ENCODE results near the gene CDK19. TPM values are rescaled to one million over a fixed set of nuclear protein-coding genes. Genes with fewer than 3 reads are reported as not detected.
"Not testable (repeated sequence)": the region's sequence is repeated elsewhere in the genome, so short reads cannot be mapped to it uniquely, and the experiment has no call there.

Gene CDK19
- total RNA-seq, 1 donor from 2014 or later: 62.4 TPM

DNA sequence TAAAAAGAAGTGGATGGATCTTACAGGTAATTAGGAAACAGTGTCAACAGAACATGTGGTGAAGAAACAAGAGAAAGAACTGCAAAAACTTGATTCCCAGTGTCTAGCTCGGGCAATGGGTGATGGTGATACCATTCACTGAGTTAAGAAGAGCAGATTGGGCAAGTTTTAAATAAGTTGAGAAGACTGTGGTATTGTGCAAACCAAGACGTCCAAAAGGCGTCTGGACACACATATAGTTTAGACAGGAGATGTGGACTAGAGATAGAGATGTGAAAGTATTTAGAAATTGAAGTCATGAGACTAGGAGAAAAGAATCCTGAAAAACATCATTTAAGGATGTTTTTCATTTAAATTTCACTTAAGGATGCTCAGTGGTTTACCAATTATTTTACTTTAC lies 53.9 kb downstream of the CDK19 start:
- FAIRE-seq (no peak), DNase-seq (ENCODE audit: low spot score in 2 of 2) (no peak)

DNA sequence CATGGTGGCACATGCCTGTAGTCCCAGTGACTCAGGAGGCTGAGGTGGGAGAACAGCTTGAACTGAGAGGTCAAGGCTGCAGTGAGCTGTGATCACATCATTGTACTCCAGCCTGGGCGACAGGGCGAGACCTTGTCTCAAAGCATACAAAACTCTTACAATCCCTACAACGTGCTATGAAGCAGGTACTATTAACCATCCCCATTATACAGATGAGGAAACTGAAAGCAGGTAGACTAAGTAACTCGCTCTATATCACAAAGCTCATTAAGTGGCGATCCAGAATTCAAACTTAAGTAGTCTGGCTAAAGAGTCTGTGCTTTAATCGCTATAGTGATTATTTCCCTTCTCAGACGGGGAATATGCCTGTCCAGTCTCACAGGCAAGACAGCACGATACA lies 54.7 kb downstream of the CDK19 start:
- FAIRE-seq (no peak), DNase-seq (ENCODE audit: low spot score in 2 of 2) (no peak)

DNA sequence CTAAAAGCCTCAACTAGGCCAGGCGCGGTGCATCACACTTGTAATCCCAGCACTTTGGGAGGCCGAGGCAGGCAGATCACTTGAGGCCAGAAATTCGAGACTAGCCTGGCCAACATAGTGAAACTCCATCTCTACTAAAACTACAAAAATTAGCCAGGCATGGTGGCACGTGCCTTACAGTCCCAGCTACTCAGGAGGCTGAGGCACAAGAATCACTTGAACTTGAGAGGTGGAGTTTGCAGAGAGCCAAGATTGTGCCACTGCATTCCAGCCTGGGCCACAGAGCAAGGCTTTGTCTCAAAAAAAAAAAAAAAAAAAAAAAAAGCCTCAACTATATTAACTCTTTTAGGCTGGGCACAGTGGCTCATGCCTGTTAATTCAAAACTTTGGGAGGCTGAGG lies 55.2 kb downstream of the CDK19 start:
- FAIRE-seq: not testable (repeated sequence)

DNA sequence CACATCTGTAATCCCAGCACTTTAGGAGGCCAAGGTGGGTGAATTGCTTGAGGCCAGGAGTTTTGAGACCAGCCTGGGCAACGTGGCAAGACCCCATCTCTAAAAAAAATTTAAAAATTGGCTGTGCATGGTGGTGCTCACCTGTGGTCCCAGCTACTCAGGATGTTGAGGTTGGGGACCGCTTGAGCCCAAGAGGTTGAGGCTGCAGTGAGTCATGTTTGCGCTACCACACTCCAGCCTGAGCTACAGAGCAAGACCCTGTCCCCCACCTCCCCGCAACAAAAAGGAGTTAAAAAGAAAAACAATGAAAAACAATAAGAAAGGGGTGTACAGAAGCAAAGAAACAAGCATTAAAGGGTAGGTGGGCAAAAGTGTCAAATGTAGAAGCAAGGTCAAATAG lies 57.3 kb downstream of the CDK19 start:
- FAIRE-seq: no peak
- no peak for DNase-seq (ENCODE audit: low spot score in 2 of 2)

More for the DNA sequence above, 55.2 kb downstream of the CDK19 start:
- not testable (repeated sequence) for DNase-seq (ENCODE audit: low spot score in 2 of 2)

DNA sequence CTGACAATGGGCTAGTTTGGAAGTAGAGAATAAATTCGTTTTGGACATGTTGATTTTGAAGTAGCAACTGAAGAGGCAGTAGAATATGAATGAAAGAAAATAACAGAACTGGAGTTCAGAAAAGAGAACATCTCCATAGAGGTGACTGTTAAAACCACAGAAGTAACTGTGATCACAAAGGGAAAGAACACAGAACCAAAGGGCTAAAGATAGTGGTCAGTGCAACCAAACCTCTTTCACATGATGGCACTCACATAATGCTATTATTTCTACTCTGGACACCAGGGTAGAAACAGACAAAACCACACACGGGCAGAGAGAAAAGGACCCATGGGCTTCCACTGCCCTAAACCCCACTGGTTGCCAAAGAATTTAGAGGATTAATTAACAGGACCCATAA lies 58.5 kb downstream of the CDK19 start:
- DNase-seq (ENCODE audit: low spot score in 2 of 2) (no peak), FAIRE-seq (no peak)

DNA sequence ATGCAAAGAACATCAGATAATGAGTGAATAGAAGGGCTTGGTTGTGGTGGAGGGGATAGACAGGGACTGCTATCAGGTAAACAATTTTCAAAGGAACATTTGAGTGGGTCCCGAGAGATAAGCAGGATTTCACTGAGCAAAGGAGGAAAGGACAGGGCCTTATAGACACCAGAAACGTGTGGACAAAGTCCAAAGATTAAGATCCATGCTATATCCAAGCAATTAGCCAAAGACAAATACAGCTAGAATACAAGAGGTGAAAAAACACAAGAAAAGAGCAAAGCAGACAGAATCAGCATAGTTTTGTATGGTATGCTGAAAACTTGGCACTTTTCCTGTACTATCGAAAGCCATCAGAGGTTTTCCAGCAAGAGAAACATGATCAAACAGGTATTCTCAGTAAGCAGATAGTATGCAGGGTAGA lies 59.8 kb downstream of the CDK19 start:
- FAIRE-seq: no peak
- no peak for DNase-seq (ENCODE audit: low spot score in 2 of 2)

DNA sequence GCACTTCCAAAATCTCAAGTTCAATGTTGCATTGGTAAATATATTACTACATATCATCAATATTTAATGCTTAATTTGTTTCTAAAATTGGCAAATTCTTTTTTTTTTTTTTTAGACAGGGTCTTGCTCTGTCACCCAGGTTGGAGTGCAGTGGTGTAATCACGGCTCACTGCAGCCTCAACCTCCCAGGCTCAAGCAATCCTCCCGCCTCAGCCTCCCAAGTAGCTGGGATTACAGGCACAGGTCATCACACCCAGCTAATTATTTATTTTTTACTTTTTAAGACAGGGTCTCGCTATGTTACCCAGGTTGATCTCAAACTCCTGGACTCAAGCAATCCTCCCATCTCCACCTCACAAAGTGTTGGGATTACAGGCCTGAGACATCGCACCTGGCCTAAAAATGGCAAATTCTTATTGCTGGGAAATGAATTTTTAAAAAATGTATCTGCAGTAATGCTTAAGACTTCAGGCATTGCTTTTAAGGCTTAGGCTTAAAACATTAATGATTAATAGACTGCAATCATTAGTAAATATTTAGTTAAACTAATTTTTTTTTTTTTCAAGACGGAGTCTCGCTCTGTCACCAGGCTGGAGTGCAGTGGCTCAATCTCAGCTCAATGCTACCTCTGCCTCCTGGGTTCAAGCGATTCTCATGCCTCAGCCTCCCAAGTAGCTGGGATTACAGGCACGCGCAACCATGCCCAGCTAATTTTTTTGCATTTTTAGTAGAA lies 61.2 kb downstream of the CDK19 start:
- FAIRE-seq; DNase-seq (ENCODE audit: low spot score in 2 of 2): not testable (repeated sequence)

DNA sequence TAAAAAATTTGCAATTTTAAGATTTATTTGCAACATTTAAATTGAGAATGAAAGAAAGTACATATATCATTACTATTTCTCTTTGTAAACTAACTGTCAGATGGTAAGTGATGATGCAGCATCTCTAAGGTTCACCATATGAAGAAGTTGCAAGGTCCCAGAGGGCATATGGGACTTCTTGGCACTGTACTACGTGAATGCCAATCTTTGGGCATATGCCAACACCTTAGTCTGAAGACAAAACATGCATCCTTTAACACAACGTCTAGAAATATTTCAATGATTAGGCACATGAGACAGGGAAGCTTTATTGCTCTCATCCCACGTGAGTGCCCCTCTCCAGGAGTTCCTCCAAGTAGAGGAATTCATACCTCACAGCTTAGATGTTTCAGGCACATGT lies 66.8 kb downstream of the CDK19 start:
- FAIRE-seq (no peak), DNase-seq (ENCODE audit: low spot score in 2 of 2) (no peak)

DNA sequence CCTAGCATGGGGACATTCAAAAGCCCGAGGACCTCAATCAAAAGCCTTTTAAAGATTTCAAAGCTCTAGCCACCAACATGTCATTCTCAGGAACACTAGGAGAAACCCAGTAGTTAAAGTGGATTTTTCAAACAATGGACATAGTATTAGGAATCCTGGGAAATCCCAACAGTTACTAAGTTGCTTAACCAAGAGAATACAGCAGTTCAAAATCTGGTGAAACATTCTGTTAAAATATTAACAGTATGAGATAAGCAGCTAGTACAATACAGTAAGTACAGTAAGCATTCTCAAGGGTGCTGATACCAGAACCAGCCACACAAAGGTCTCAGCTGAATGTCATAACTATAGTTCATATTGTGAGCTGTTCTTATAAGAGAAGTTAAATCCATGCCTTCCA lies 68.6 kb downstream of the CDK19 start:
- DNase-seq (ENCODE audit: low spot score in 2 of 2) (no peak), FAIRE-seq (no peak)

DNA sequence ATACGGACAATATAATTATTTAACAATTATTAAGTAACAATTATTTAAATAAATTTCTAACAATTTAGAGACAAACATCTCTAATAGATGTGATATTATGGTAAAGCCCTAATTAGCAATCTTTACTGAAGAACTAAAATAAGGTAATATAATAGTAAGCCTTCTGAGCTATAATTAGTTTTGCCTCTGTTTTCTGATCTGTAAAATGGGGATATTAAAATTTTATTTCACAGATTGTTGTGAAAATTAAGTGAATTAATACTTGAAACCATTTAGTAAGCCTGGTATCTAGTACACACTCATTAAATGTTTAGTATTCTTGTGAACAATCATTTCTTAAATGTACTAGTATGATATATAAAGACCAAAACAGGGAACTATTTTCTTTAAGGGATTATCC lies 70.3 kb downstream of the CDK19 start:
- FAIRE-seq (no peak), DNase-seq (ENCODE audit: low spot score in 2 of 2) (no peak)

DNA sequence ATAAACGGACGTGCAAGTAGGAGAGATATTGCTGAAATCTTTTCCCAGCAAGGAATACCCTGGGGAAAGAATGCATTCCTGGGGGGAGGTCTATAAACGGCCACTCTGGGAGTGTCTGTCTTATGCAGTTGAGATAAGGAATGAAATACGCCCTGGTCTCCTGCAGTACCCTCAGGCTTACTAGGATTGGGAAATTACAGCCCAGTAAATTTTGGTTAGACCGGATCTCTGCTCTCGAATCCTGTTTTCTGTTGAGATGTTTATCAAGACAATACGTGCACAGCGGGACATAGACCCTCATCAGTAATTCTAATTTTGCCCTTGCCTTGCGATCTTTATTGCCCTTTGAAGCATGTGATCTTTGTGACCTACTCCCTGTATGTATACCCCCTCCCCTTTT lies 72.7 kb downstream of the CDK19 start:
- DNase-seq (ENCODE audit: low spot score in 2 of 2); FAIRE-seq: not testable (repeated sequence)

DNA sequence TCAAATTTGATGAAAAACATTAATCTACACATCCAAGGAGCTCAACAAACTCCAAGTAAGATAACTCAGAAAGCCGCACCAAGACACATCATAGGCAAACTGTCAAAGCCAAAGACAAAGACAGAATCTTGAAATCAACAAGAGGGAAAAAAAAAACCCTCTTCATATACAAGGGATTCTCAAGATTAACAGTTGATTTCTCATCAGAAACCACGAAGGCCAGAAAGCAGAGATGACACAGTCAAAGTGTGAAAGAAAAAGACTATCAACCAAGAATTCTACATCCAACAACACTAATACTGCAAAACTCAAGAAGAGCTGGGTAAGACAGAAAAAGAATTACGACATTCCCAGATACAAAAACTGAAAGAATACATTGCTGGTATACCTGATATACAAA lies 73.8 kb downstream of the CDK19 start:
- DNase-seq (ENCODE audit: low spot score in 2 of 2) (no peak), FAIRE-seq (no peak)

DNA sequence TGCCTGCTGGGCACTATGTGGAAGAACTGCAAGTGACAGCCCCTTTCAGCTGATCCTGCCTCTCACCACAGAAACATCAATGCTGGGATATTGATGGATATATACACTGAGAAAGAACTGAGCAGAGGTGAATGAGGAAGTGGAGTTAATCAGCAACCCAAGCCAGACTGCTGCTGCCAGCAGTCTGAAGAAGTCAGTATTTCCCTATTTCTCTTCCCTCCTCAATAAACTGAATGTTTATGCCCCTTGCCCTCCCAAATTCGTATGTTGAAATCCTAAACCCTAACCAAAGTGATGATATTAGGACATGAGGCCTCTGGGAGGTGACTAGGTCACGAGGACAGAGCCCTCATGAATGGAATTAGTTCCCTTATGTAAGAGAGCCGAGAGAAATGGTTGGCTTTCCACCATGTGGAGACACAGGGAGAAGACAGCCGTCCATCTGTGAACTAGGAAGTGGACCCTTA lies 76.3 kb downstream of the CDK19 start:
- FAIRE-seq (no peak), DNase-seq (ENCODE audit: low spot score in 2 of 2) (no peak)

DNA sequence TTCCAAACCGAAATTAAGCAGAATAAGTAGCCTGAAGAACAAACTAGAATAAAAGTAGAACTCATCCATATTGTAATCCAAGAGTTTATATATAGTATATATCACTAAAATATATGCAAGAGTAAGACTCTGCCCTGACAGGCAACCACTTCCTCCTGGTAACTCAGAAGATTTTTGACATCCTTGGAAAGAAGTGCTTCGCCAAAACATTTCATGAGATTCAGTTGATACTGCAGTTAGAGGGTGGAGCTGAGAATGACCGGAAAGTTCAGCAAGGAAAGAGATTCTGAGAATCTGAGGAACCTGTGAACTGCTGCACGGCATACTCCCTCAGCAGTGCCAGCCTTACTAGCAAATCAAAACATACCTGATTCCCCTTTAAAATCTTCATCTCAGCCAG lies 79.6 kb downstream of the CDK19 start:
- DNase-seq (ENCODE audit: low spot score in 2 of 2) (no peak), FAIRE-seq (no peak)

DNA sequence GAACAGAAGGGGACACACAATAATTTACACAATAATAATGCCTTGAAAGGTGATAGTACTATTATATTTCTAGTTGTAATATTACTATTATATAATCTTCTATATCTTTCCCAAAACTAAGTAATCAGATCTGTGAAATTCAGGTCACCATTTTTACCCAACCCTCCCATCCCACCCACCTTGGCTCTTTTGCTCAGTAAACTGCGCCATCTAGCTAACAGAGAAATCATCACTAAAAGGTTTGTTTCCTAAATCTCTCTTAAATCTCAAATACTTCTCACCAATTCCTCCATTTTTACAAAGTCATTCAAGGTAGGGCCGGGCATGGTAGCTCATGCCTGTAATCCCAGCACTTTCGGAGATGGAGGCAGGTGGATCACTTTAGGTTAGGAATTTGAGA lies 83.4 kb downstream of the CDK19 start:
- FAIRE-seq (no peak), DNase-seq (ENCODE audit: low spot score in 2 of 2) (no peak)

DNA sequence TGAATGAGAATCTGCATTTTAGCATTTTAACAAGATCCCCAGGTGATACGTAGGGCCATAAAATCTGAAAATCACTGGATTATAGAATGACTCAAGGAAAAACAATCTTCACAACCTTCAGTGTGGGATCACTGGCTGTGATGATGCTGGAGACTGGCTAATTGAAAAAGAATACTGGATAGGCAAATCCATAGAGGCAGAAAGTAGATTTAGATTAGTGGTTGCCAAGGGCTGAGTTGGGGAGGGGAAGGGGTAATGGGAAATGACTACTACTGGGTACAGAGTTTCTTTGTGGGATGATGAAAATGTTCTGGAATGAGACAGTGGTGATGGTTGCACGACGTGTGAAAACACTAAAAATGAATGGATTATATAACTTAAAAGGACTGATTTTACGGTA lies 84.1 kb downstream of the CDK19 start:
- DNase-seq (ENCODE audit: low spot score in 2 of 2): no peak
- FAIRE-seq: no peak

DNA sequence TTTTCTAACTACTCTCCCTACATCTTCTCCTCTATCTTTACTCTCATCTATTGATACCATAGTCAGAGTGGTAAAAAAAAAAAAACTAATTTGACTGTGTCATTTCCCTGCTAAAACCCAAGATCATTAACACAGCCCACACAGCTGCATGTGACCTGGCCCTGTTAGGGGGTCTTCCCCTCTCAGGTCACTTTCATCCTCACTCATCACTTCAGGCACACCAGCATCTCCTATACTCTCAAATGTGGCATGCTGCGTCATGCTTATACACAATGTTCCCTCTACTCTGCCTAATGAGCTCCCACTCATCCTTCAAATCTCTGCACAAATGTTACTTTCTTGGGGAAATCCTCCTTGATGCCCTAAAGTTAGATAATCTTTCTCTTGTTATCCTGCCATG lies 86.8 kb downstream of the CDK19 start:
- FAIRE-seq: no peak

DNA sequence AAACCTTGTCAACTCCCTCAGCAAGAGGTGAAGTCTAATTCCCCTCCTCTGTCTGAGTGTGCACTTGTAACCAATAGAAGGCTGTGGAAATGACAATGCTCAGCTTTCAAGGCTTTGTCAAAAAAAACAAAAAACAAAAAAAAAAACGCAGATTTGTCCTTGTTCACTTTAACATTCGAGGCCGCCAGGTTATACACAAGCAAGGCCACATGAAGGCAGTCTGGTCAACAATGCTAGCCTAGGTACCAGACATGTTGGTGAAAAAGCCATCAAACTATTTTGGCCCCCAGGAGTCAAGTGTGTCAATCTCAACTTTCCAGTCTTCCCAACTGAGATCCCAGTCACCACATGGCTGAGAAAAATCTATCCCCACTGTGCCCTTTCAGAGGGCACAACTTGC lies 92.3 kb downstream of the CDK19 start:
- FAIRE-seq (no peak), DNase-seq (ENCODE audit: low spot score in 2 of 2) (no peak)

More for the DNA sequence above, 86.8 kb downstream of the CDK19 start:
- DNase-seq (ENCODE audit: low spot score in 2 of 2): no peak

DNA sequence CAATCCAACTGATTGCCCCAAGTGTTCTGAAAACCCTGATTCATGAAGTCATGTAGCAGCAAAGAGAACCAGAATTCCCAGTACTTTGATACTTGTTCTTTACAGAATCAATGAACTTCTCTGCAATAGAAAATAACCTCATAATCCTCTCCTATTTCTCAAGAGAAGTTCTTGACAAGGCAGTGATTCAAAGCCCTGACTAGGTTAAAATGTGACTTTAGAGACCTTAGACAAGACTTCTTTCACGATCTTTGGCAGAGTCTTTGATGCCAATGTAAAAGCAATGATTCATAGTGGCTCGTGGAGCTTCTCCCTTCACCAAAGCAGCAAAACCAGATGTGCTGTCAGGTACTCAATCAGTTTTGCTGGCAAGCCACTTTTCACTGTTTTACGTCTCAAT lies 95.2 kb downstream of the CDK19 start:
- FAIRE-seq: no peak
- DNase-seq (ENCODE audit: low spot score in 2 of 2): no peak

DNA sequence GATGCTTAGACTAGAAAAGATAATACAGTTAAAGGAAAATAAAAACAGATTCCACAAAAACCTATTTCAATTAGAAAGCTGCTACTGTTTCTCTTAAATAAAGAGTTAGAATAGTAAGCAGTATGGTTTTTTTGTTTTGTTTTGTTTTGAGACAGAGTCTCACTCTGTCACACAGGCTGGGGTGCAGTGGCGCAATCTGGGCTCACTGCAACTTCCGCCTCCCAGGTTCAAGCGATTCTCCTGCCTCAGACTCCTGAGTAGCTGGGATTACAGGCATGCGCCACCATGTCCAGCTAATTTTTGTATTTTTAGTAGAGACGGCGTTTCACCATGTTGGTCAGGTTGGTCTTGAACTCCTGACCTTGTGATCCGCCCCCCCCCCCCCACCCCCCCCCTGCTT lies 95.7 kb downstream of the CDK19 start:
- not testable (repeated sequence) for DNase-seq (ENCODE audit: low spot score in 2 of 2); FAIRE-seq

DNA sequence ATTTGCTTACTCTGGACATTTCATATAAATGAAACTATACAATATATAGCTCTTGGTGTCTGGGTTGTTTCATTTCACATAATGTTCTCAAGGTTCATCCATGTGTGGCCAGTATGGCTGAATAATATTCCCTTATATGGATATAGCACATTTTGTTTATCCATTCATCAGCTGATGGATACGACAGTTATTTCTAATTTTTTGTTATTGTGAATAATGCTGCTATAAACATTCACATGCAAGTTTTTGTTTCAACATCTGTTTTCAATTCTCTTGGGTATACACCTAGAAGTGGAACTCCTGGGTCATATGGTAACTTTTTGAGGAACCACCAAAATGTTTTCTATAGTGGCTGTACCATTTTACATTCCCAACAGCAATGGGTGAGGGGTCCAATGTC lies 101.1 kb downstream of the CDK19 start:
- DNase-seq (ENCODE audit: low spot score in 2 of 2) (no peak), FAIRE-seq (no peak)

DNA sequence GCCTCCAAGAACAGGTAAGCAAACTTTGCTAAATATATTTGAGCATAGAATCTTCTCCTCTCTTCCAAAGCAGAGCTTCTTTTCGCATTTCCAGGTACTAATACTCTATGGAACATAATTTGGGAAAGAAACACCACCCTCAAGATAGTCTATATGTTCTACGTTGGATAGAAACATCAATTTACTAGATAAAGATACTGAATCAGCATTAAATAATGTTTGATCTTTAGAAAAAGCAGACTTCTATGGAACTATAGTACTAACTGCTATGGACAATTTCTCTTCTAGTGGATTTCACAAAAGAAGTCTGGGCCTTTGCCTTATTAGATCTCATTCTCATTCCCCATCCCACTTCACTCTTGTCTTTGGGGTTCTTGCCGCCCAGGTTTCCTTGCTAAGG lies 103.0 kb downstream of the CDK19 start:
- FAIRE-seq (no peak), DNase-seq (ENCODE audit: low spot score in 2 of 2) (no peak)

DNA sequence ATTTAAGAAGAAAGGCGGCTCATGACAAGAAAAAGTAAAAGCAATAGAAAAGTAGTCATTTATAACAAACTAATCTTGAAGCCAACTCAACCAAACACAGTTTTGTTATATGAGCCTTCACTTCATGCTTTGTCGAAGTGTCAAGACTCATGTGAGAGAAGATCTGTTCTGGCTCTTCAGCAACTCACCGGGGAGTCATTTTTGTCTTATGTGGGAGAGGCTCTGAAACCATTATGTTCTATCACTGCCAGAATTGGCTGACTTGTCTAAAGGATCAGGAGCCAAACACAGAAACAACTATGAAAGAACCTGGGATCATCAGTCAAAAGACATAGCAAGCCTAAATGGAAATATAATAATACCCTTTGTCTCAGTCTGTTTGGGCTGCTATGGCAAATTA lies 105.2 kb downstream of the CDK19 start:
- DNase-seq (ENCODE audit: low spot score in 2 of 2) (no peak), FAIRE-seq (no peak)

Measured in frontal cortex (tissue), 4 donors.